Psoas muscle (tissue), 8 donors: ENCODE data around the gene SERPINE1. TPM values are rescaled to one million over a fixed set of nuclear protein-coding genes. Genes with fewer than 3 reads are reported as not detected.

Experiments
- ATAC-seq, 4 donors: fragments of 200-7000 bp; cut with Tn5 transposase; one replicate each; pipeline ENCODE4 v1.9.1; 2020; ENCODE audit warnings: moderate library complexity in 3 of 4, mild to moderate bottlenecking in 2 of 4
- DNase-seq, 2 donors: peaks; one replicate each; pipeline ENCODE4 v3.0.0-alpha.2; 2020
- H3K27ac ChIP-seq: fragments of 200-600 bp; one replicate; pipeline ENCODE4 v1.8.0; 2022
- H3K27me3 ChIP-seq, 3 donors: fragments of 200-600 bp in 1 of 3; one replicate each; pipeline versions ENCODE4 v1.6.1 to v1.8.0; 2013 to 2022; ENCODE audit warnings: low read length in 2 of 3, mild to moderate bottlenecking in 2 of 3, moderate library complexity in 1 of 3; ENCODE audit not compliant: insufficient read depth in 3 of 3
- H3K36me3 ChIP-seq, 2 donors: fragments of 200-600 bp in 1 of 2; one replicate each; pipeline versions ENCODE4 v1.6.1 to v1.8.0; 2013 to 2022; ENCODE audit warnings: low read depth in 1 of 2, mild to moderate bottlenecking in 1 of 2, moderate library complexity in 1 of 2; ENCODE audit not compliant: insufficient read depth in 1 of 2
- H3K4me1 ChIP-seq: fragments of 200-600 bp; one replicate; pipeline ENCODE4 v1.8.0; 2022
- H3K4me3 ChIP-seq: fragments of 200-600 bp; one replicate; pipeline ENCODE4 v1.8.0; 2022; ENCODE audit warnings: mild to moderate bottlenecking
- H3K9me3 ChIP-seq: fragments of 200-600 bp; one replicate; pipeline ENCODE4 v1.8.0; 2022
- WGBS, 3 donors: extraction: QIAGEN DNeasy Blood & Tissue Kit; methylation state at CpG; one replicate each; pipeline versions ENCODE4 v1.1.6 to v1.1.7; 2013; 5-methylcytosine and 5-hydroxymethylcytosine counted together
- intact Hi-C, 2 donors: fragments of 100-400 bp; cut with DNase I; formaldehyde crosslinking; loops; one replicate each; pipeline versions ENCODE4 v1.11.0 to v1.14.2; 2022
- polyA plus RNA-seq, 3 donors: library from polyadenylated mRNA; stranded (reverse); fragments of 200-250 nt; gene quantifications; one replicate each; pipeline ENCODE4 v1.2.3, GENCODE V29; 2013
- total RNA-seq, 4 donors: library from RNA; stranded (reverse); fragmentation: NEBNext Ultra II Directional in 2 of 4; extraction: Animal tissue kit (Norgen Biotek cat#: 25700) in 2 of 4; gene quantifications; one replicate each; pipeline versions ENCODE4 v1.2.1 to v1.2.4, GENCODE V29; 2021 to 2023
- TF ChIP-seq, protein P1 (sequence below): fragments of 200-600 bp; IDR thresholded peaks from one replicate; pipeline ENCODE4 v1.8.0; 2022; ENCODE audit warnings: antibody characterized with exemption
- donor health status: healthy with polysubstance abuse.
- donor health status: DM: no; HTN: no; CAD: no; lungs with moderate emphysema.
- donor health status: Bipolar disorder and iron deficiency.
- donor health status: healthy.
- donor health status: DM: yes; HTN: yes; CAD: no.
- donor health status: DM: no; HTN: no; CAD: no.
- donor health status: DM: no; HTN: no; CAD: no.
- donor health status: DM: yes; HTN: yes; CAD: no.

The SERPINE1 gene
- total and polyA plus RNA-seq, 7 donors: 4.3 to 269 (median 7.2) TPM

DNA sequence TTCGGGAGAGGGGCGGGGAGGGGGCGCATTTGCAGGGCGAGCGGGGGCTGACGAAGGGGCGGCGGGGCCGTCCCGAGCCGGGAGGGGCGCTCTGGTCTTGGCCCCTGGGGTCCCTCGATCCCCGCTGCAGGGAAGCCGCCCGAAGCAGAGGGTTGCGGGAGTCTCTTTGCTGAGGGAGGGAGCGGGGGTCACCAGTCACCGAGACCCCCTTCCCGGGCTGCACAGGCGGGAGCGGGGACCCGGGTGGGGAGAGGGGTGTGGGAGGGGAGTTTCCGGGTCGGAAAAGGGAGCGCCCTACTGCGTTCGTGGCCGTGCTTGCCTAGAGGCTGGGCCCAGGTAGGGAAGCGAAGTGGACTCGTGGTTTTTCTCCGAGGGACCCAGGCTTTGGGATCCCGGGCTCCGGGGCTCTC, 27.8 kb downstream of the SERPINE1 start:
- TF ChIP-seq, protein P1, sequence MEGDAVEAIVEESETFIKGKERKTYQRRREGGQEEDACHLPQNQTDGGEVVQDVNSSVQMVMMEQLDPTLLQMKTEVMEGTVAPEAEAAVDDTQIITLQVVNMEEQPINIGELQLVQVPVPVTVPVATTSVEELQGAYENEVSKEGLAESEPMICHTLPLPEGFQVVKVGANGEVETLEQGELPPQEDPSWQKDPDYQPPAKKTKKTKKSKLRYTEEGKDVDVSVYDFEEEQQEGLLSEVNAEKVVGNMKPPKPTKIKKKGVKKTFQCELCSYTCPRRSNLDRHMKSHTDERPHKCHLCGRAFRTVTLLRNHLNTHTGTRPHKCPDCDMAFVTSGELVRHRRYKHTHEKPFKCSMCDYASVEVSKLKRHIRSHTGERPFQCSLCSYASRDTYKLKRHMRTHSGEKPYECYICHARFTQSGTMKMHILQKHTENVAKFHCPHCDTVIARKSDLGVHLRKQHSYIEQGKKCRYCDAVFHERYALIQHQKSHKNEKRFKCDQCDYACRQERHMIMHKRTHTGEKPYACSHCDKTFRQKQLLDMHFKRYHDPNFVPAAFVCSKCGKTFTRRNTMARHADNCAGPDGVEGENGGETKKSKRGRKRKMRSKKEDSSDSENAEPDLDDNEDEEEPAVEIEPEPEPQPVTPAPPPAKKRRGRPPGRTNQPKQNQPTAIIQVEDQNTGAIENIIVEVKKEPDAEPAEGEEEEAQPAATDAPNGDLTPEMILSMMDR: no peak
- no peak overlapping the region for H3K27ac ChIP-seq
- no peaks in the 10 kb centered on the region for H3K4me1 ChIP-seq
- intact Hi-C loops: no loop called here
- ATAC-seq (peak; percentile 18 to 48 (median 30)), DNase-seq (no peak)
- H3K27me3 ChIP-seq: peaks cover 0 to under 1% (median 0%) of the 10 kb centered on the region in 3 donors
- no peaks in the 10 kb centered on the region for H3K9me3 ChIP-seq
- peak overlapping the region; percentile 86 for H3K4me3 ChIP-seq
- H3K36me3 ChIP-seq: peaks cover 0 to 26% of the 10 kb centered on the region in 2 donors
- whole genome bisulfite sequencing, 3 donors: 1% methylated on average over 23 to 34 of the region's 34 CpGs

DNA sequence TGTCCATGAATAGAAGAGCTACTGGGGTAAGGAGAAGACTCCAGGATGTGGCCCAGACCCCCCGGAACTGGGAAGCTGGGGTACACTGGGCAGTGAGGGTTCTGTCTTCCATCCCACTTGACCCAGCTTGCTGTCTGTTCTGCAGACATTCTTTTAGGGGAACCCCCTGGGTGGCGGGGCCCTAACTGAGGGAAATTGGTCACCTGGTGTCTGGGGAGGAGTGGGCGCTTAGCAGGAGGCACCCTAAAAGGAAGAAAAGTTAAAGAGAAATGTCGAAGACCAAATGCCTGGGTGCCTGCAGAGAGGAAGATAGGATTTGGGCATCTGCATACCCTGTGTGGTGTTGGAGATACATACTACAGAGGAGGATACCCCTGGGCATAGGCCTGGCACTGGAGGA, 28.4 kb downstream of the SERPINE1 start:
- TF ChIP-seq, protein P1: no peak

DNA sequence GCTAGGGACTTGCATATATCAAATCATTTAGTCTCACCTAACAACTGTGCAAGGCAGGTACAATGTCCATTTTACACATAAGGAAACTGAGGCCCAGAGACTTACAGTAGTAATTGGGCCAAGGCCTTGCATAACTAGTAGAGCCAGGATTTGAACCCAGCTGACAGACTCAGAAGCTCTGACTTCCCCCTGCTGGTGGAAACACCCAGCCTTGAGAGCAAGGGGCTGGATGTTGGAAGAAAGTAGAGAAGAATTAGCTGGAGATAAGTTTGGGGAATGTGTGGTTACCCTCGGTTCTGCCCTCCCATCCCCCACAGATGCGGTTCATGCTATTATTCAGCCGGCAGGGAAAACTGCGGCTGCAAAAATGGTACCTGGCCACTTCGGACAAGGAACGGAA, 29.4 kb downstream of the SERPINE1 start:
- DNase-seq: no peak
- 73 to 77% (median 75%) methylated on average over 6 of the region's 6 CpGs for WGBS, 3 donors
- TF ChIP-seq, protein P1: no peak

More for the DNA sequence above, 28.4 kb downstream of the SERPINE1 start:
- peak overlapping the region; percentile 86 for H3K4me3 ChIP-seq
- H3K4me1 ChIP-seq: no peaks in the 10 kb centered on the region
- no peaks in the 10 kb centered on the region for H3K27me3 ChIP-seq
- WGBS, 3 donors: 58 to 66% (median 59%) methylated on average over 4 of the region's 4 CpGs
- ATAC-seq (no peak), DNase-seq (no peak)
- H3K9me3 ChIP-seq: no peaks in the 10 kb centered on the region
- no peak overlapping the region for H3K27ac ChIP-seq
- peaks cover 0 to 27% of the 10 kb centered on the region in 2 donors for H3K36me3 ChIP-seq
- intact Hi-C loops: no loop called here

DNA sequence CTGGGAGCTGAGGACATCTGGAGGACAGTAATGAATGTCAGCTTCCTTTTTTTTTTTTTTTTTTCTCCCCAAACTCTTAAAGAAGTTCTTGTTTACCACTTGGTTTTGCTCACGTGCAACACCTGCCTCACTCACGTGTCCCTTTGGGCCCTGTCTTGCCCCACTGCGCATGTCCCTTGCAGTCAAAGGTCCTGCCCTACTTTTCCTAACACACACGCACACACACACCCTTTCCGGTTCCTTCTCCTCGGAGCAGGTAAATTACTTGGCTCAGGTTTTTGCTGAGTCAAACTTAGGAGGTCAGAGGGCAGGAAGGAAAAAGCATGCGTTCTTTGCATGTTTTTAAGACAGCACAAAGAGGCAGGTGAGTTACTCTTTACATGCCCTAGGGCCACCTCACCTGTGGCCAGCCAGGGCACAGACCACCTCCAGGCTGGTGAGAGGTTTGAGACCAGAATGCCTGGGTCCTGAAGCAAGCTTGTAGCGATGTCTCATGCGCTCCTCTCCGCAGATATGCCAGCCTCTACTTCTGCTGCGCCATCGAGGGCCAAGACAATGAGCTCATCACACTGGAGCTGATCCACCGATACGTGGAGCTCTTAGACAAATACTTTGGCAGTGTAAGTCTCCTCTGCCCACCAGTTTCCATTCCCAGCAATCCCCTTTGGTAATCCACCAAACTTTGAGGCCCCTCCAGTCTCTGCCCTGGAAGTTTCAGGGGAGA, 30.1 kb downstream of the SERPINE1 start:
- H3K36me3 ChIP-seq: peaks cover 0 to 33% of the 10 kb centered on the region in 2 donors
- no peaks in the 10 kb centered on the region for H3K9me3 ChIP-seq
- no peak overlapping the region for H3K4me3 ChIP-seq
- no peak overlapping the region for H3K27ac ChIP-seq
- 85 to 88% (median 86%) methylated on average over 14 of the region's 14 CpGs for WGBS, 3 donors
- H3K27me3 ChIP-seq: peaks cover 0 to 7% (median 0%) of the 10 kb centered on the region in 3 donors
- intact Hi-C loops: no loop called here
- H3K4me1 ChIP-seq: no peaks in the 10 kb centered on the region
- ATAC-seq (no peak), DNase-seq (no peak)
- TF ChIP-seq, protein P1: no peak

More for the DNA sequence above, 29.4 kb downstream of the SERPINE1 start:
- Histone ChIP-seq H3K27me3 (no peaks in the 10 kb centered on the region), H3K4me3 (no peak overlapping the region), H3K36me3 (peaks cover 0 to 33% of the 10 kb centered on the region in 2 donors), H3K27ac (no peak overlapping the region), H3K4me1 (no peaks in the 10 kb centered on the region), H3K9me3 (no peaks in the 10 kb centered on the region)
- ATAC-seq: no peak
- intact Hi-C loops: no loop called here
